ENCODE data around the gene PCDHB1. TPM values are rescaled to one million over a fixed set of nuclear protein-coding genes. Genes with fewer than 3 reads are reported as not detected.

Gene PCDHB1
- total RNA-seq, 1 donor from 2014 or later = 0.12 TPM

DNA sequence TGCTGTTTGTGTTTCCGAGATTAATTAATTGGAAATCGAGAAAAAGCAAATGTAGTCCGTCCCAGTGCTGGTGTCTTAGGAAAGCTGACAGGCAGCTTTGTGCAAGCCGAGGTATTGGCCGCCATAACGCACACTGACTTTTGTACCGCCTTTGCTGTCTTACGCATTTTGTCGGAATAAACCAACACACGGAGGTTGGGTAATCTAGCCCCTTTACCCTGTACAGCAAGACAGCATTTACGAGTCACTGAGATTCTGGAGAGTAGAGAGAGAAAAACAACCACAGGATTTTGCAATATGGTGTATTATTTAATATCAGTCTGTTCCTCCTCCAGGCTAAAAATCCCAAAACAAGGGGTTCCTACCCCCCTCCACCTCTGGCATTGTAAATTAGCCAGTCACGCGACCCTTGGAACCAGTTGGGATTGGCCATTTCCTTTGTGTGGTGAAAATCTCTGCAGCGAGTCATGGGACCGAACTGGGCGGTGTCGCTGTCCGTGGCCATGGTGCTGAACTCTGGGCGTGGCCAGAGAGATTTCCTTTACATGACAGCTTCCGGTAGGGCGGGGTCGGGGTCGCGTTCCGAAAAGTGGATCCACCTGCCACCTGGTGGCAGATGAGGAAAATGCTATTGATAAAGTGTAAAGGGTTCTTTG, 10.3 kb upstream of the PCDHB1 start:
- peak overlapping the region; percentile 47 for H3K4me3 ChIP-seq
- no peaks in the 10 kb centered on the region for H3K36me3 ChIP-seq
- no peaks in the 10 kb centered on the region for H3K9me3 ChIP-seq
- TF ChIP-seq, protein P1, sequence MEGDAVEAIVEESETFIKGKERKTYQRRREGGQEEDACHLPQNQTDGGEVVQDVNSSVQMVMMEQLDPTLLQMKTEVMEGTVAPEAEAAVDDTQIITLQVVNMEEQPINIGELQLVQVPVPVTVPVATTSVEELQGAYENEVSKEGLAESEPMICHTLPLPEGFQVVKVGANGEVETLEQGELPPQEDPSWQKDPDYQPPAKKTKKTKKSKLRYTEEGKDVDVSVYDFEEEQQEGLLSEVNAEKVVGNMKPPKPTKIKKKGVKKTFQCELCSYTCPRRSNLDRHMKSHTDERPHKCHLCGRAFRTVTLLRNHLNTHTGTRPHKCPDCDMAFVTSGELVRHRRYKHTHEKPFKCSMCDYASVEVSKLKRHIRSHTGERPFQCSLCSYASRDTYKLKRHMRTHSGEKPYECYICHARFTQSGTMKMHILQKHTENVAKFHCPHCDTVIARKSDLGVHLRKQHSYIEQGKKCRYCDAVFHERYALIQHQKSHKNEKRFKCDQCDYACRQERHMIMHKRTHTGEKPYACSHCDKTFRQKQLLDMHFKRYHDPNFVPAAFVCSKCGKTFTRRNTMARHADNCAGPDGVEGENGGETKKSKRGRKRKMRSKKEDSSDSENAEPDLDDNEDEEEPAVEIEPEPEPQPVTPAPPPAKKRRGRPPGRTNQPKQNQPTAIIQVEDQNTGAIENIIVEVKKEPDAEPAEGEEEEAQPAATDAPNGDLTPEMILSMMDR (IDR thresholded peaks at IDR 0.05) = peak; percentile 70
- no peaks in the 10 kb centered on the region for H3K4me1 ChIP-seq
- peak overlapping the region; percentile 76 for H3K27ac ChIP-seq
- peak; percentile 99 for ATAC-seq
- peak; percentile 95 for DNase-seq
- H3K27me3 ChIP-seq = no peaks in the 10 kb centered on the region
- intact Hi-C loops (cut with DNase I) = loop anchor here (10.0 kb wide), 1 partner anchor 166 kb away; the partner anchor contains the start of gene PCDHA12

DNA sequence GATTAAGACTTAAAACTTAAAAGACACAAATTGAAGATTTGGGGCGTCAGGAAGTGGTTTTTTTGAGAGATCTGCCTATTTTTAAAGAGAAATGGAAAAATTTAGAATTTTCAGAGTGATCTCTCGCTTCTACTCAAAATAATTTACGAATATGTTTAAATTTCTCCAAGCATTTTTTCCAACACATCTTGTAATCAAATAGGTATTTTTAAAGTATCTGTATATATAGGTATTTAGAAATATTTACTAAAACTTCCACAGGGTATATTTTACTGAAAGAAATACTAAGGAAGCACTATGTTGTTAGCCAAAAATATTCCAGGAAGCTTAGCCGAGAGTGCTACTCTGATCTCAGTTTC, 9.8 kb upstream of the PCDHB1 start:
- ATAC-seq (no peak), DNase-seq (no peak)
- no peaks in the 10 kb centered on the region for H3K27me3 ChIP-seq
- no peak overlapping the region for H3K27ac ChIP-seq
- intact Hi-C loops (cut with DNase I) = loop anchor here (10.0 kb wide), 1 partner anchor 167 kb away; the partner anchor contains the start of gene PCDHA12
- H3K9me3 ChIP-seq = no peaks in the 10 kb centered on the region
- TF ChIP-seq, protein P1 (IDR thresholded peaks at IDR 0.05) = no peak
- no peaks in the 10 kb centered on the region for H3K36me3 ChIP-seq
- no peak overlapping the region for H3K4me3 ChIP-seq
- no peaks in the 10 kb centered on the region for H3K4me1 ChIP-seq

DNA sequence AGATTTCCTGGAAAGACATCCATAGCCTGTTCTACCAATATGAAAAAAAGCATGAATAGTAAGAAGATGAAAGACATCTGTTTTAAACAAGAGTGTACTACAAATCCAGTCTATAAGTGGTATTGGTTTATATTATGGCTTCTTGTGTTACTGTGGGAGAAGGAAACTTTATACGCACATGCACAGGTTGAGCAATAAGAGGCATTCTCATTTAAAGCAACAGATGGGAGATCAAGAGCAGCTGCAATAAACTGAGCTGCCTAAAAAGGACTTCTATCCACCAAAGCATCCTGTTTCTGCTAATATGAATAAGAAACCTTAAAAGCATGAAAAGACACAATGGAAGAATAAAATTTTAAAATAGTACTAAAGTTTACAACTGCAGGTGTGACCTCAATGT, 8.6 kb upstream of the PCDHB1 start:
- intact Hi-C loops (cut with DNase I) = loop anchor here (10.0 kb wide), 1 partner anchor 168 kb away; the partner anchor contains the start of gene PCDHA12

DNA sequence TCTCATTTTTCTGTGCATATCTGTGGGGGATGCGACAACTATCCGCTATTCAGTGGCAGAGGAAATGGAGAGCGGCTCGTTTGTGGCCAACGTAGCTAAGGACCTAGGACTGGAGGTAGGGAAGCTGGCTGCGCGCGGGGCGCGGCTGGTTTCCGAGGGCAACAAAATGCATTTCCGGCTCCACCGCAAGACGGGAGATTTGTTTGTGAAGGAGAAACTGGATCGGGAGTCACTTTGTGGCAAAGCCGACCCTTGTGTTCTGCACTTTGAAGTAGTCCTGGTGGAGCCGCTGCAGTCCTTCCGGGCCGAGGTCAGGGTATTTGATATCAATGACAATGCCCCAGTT, 320 bp downstream of the PCDHB1 start:
- ATAC-seq = peak; percentile 52

More for the DNA sequence above, 8.6 kb upstream of the PCDHB1 start:
- Histone ChIP-seq H3K27me3 (no peaks in the 10 kb centered on the region), H3K36me3 (no peaks in the 10 kb centered on the region), H3K4me3 (no peak overlapping the region), H3K4me1 (no peaks in the 10 kb centered on the region), H3K9me3 (no peaks in the 10 kb centered on the region), H3K27ac (no peak overlapping the region)
- ATAC-seq = no peak
- TF ChIP-seq, protein P1 (IDR thresholded peaks at IDR 0.05) = no peak
- DNase-seq = no peak

DNA sequence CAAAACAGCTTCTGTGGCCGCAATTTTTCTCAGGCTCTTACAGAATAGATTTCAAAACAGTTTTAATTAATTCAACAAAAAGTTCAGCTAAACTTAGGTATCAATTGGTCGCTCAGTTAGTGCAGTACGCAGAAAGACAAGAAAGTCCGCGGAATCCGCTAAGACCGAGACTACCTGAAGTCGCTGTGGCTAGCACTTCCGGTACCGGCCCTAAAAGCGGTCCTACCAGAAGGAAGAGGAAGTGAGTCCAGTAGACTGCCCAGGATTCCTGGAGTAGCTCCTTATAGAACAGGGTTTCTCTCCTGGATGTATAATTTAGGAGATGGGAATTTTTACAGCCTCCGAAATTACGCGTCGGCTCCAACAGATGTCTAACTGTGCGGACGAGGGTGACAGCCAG, 26.7 kb downstream of the PCDHB1 start:
- no peaks in the 10 kb centered on the region for H3K36me3 ChIP-seq
- TF ChIP-seq, protein P1 (IDR thresholded peaks at IDR 0.05) = no peak
- H3K4me1 ChIP-seq = no peaks in the 10 kb centered on the region
- peaks cover 15% of the 10 kb centered on the region for H3K27me3 ChIP-seq
- no peaks in the 10 kb centered on the region for H3K9me3 ChIP-seq
- intact Hi-C loops (cut with DNase I) = no loop called here
- no peak overlapping the region for H3K4me3 ChIP-seq
- H3K27ac ChIP-seq = no peak overlapping the region
- ATAC-seq = no peak
- DNase-seq = no peak

More for the DNA sequence above, 320 bp downstream of the PCDHB1 start:
- Histone ChIP-seq H3K36me3 (no peaks in the 10 kb centered on the region), H3K9me3 (no peaks in the 10 kb centered on the region), H3K4me3 (peak overlapping the region; percentile 50), H3K27me3 (peaks cover 6% of the 10 kb centered on the region), H3K27ac (no peak overlapping the region), H3K4me1 (no peaks in the 10 kb centered on the region)
- TF ChIP-seq, protein P1 (IDR thresholded peaks at IDR 0.05) = no peak
- intact Hi-C loops (cut with DNase I) = no loop called here
- no peak for DNase-seq

All from upper lobe of right lung (tissue), 1 donor.